Bladder microvascular endothelial cell (primary cell): Measurements from ENCODE around the gene ZNF891. TPM values are rescaled to one million over a fixed set of nuclear protein-coding genes. Genes with fewer than 3 reads are reported as not detected.

Experiments
- total RNA-seq: library from RNA; depleted of rRNA; stranded (reverse); fragments of >200 nt; gene quantifications from 2 replicates; pipeline ENCODE4 v1.2.3, GENCODE V29; 2014

The ZNF891 gene
- 0.32 and 1.3 TPM in 2 replicates for total RNA-seq

DNA sequence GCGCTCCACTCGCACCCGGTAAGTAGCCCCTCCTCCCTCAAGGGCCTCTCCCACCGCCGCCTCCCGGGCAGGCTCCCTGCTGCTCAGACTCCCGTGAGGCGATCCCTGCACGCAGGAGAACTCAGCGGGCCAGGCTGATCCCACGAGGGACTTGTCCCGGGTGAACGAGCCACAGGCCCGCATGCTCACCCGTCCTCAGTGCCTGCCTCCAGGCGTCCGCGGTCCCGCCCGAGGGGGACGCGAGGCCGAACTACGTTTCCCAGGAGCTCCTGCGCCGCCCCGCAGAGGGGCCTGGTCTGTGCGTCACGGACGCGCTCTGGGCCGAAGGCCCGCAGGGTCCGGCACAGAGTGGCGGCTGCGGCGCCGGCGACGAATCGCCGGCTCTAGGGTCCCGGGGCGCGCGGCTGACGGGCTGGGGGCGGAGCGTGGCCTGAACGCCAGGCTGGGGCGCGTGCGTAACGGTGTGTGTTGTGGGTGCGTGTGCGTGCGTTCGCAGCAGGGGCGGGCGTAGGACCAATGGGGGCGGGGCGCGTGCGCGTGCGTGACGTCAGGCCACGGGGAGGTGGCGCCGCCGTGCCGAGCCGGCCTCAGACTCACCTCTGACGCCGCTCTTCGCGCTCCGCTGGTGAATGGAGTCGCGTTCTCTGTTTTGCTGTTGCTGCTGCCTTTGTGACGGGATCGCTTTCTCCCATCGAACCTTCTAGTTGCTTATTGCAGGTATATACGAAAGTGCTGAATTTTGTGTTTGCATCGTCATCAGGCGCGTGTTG is at the start of gene ZNF891, which contains the start of gene ZNF10:
Gene ZNF891 (minus strand): TSS at position 237 of the 770 bp plus-strand sequence. CDS start 8,356 bp downstream, outside the sequence.
Gene ZNF10 (plus strand): TSS at position 590 of the 770 bp plus-strand sequence. CDS start 13,866 bp downstream, outside the sequence.

DNA sequence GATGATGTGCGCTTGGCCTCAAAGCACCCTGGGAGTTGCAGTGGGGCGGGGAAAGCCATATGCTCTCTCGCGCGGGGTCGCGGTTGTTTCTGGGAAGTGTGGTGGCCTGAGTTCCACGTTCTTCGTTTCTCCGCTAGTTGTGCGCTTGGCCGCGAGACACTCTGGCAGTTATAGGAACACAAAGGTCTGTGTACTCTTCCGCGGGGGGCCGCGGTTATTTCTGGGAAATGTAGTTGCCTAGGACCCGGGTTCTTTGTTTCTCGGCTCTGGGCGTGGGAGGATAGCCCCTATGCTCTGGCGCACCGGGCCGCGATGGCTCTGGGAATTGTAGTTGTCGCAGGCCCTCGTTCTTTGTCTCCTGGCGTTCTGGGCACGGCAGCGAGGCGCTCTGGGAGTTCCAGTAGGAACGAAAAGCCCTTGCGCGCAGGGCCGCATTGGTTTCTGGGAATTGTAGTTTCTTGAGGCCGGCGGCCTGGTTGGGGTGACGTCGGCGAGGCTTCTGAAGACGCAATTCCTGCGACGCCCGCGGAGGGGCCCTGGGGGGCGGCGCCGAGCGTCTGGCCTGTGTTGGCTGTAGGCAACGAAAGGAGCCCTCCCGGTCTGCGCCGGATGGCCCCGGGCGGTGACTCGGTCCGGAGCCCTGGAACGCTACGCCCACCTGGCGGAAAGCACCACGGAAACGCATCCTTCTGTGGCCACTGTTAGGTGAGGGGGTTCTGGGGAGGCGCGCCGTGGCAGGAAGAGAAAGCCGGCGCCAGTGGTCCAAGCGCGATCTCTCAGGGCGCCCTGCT is 49.5 kb downstream of the ZNF891 start, which contains the start of gene ZNF140:
Gene ZNF140 (plus strand): TSS at position 556 of the 791 bp plus-strand sequence. CDS start 398 bp downstream, outside the sequence.

Other genes starting within 250 kb of the ZNF891 start
- gene CHFR, start 242.7 kb downstream of the ZNF891 start, total RNA-seq = 35.3 and 55.0 TPM in 2 replicates
- 3.2 and 10.3 TPM in 2 replicates for gene ZNF605, start 174.0 kb downstream of the ZNF891 start, total RNA-seq
- gene ZNF26, start 143.9 kb downstream of the ZNF891 start, total RNA-seq = 8.4 and 9.9 TPM in 2 replicates
- gene ZNF84, start 92.8 kb downstream of the ZNF891 start, total RNA-seq = 11.7 and 38.3 TPM in 2 replicates
- 27.0 and 47.5 TPM in 2 replicates for gene ZNF140, start 49.4 kb downstream of the ZNF891 start, total RNA-seq
- 3.4 and 9.0 TPM in 2 replicates for gene ZNF10, start 353 bp upstream of the ZNF891 start, total RNA-seq
- gene ZNF268, start 51.2 kb upstream of the ZNF891 start, total RNA-seq = 16.0 and 29.3 TPM in 2 replicates
- gene ANHX, start 105.6 kb upstream of the ZNF891 start, total RNA-seq = not detected in 2 replicates